Chondrocyte (in vitro differentiated cells): ENCODE data around the gene SH3D21. TPM values are rescaled to one million over a fixed set of nuclear protein-coding genes. Genes with fewer than 3 reads are reported as not detected.
A peak's percentile ranks its signal among the peaks of the same experiment; 100 is the strongest.

Experiments
- DNase-seq: peaks from one replicate; pipeline ENCODE4 v3.0.0; 2021; ENCODE audit warnings: mixed read lengths, low spot score
- H3K27ac Mint-ChIP-seq: one replicate; pipeline ENCODE4 v1.8.0; 2021; ENCODE audit warnings: mild to moderate bottlenecking, moderate library complexity, mixed read lengths; ENCODE audit not compliant: unreplicated experiment
- H3K27me3 Mint-ChIP-seq: 2 replicates; pipeline ENCODE4 v1.8.0; 2021; ENCODE audit warnings: low read depth, mixed read lengths
- H3K36me3 Mint-ChIP-seq: 2 replicates; pipeline ENCODE4 v1.8.0; 2021; ENCODE audit warnings: low read depth, mixed read lengths
- H3K4me1 Mint-ChIP-seq: 2 replicates; pipeline ENCODE4 v1.8.0; 2021; ENCODE audit warnings: low read depth, mild to moderate bottlenecking, mixed read lengths
- H3K4me3 Mint-ChIP-seq: one replicate; pipeline ENCODE4 v1.8.0; 2021; ENCODE audit warnings: mild to moderate bottlenecking, moderate library complexity, mixed read lengths; ENCODE audit not compliant: unreplicated experiment
- H3K9me3 Mint-ChIP-seq: 2 replicates; pipeline ENCODE4 v1.8.0; 2021; ENCODE audit warnings: low read depth, mixed read lengths
- CTCF ChIP-seq: fragments of 200-600 bp; sonication (generic); IDR thresholded peaks from 2 replicates; pipeline ENCODE4 v1.5.0; 2021; ENCODE audit warnings: antibody characterized with exemption, mild to moderate bottlenecking, moderate library complexity
- total RNA-seq: library from RNA; stranded (reverse); gene quantifications from 3 replicates; pipeline ENCODE4 v1.2.1, GENCODE V29; 2021

Gene SH3D21
- total RNA-seq, 1 donor from 2014 or later: 10.8 TPM

GRCh38 chr1:36279789-36280296 is 26.3 kb upstream of the SH3D21 start:
- H3K27me3 Mint-ChIP-seq: no peaks in the 10 kb centered on the region
- peak overlapping the region; percentile 68 for H3K27ac Mint-ChIP-seq

GRCh38 chr1:36284061-36284460 is 22.1 kb upstream of the SH3D21 start:
- Mint-ChIP-seq H3K27me3 (no peaks in the 10 kb centered on the region), H3K4me3 (no peak overlapping the region), H3K4me1 (peaks cover 36% of the 10 kb centered on the region), H3K36me3 (peaks cover 24% of the 10 kb centered on the region), H3K9me3 (no peaks in the 10 kb centered on the region), H3K27ac (peak overlapping the region; percentile 61)
- TF ChIP-seq CTCF: no peak
- DNase-seq: no peak

More at GRCh38 chr1:36279789-36280296, 26.3 kb upstream of the SH3D21 start:
- no peaks in the 10 kb centered on the region for H3K9me3 Mint-ChIP-seq
- peaks cover 34% of the 10 kb centered on the region for H3K4me1 Mint-ChIP-seq
- H3K4me3 Mint-ChIP-seq: no peak overlapping the region
- DNase-seq: no peak
- H3K36me3 Mint-ChIP-seq: peaks cover 10% of the 10 kb centered on the region
- no peak for TF ChIP-seq CTCF

GRCh38 chr1:36284517-36284916 is 21.7 kb upstream of the SH3D21 start:
- TF ChIP-seq CTCF: no peak
- Mint-ChIP-seq H3K9me3 (no peaks in the 10 kb centered on the region), H3K27me3 (no peaks in the 10 kb centered on the region), H3K27ac (peak overlapping the region; percentile 61), H3K4me1 (peaks cover 32% of the 10 kb centered on the region), H3K36me3 (peaks cover 26% of the 10 kb centered on the region), H3K4me3 (no peak overlapping the region)
- no peak for DNase-seq

GRCh38 chr1:36285443-36286101 is 20.6 kb upstream of the SH3D21 start:
- Mint-ChIP-seq H3K27me3 (no peaks in the 10 kb centered on the region), H3K27ac (peak overlapping the region; percentile 45), H3K4me1 (peaks cover 29% of the 10 kb centered on the region), H3K36me3 (peaks cover 26% of the 10 kb centered on the region), H3K9me3 (no peaks in the 10 kb centered on the region), H3K4me3 (no peak overlapping the region)
- peak; percentile 95 for TF ChIP-seq CTCF
- DNase-seq: no peak

GRCh38 chr1:36286802-36287201 is 19.4 kb upstream of the SH3D21 start:
- Mint-ChIP-seq H3K36me3 (peaks cover 31% of the 10 kb centered on the region), H3K9me3 (no peaks in the 10 kb centered on the region), H3K27ac (no peak overlapping the region), H3K27me3 (no peaks in the 10 kb centered on the region), H3K4me1 (peaks cover 33% of the 10 kb centered on the region), H3K4me3 (no peak overlapping the region)
- DNase-seq: no peak
- no peak for TF ChIP-seq CTCF
